Measurements from ENCODE around the gene ALDH8A1. TPM values are rescaled to one million over a fixed set of nuclear protein-coding genes. Genes with fewer than 3 reads are reported as not detected.
A peak's percentile ranks its signal among the peaks of the same experiment; 100 is the strongest.

The ALDH8A1 gene
- 0.12 TPM in 1 of 2 replicates, not detected in the other for total RNA-seq (2014; rRNA removed; shearing (Covaris generic))

GRCh38 chr6:134949927-134950326 lies at the start of gene ALDH8A1:
Gene ALDH8A1 (minus strand): TSS chr6:134950101. CDS start chr6:134950053, 48 bp downstream.
- no peak for DNase-seq (ENCODE audit: low read depth)

GRCh38 chr6:134999107-134999506 lies 49.2 kb upstream of the ALDH8A1 start:
- DNase-seq (ENCODE audit: low read depth): no peak

- DNase-seq (ENCODE audit: low read depth): no peak
Measured at GRCh38 chr6:134997133-134997995, 47.5 kb upstream of the ALDH8A1 start.

- DNase-seq (ENCODE audit: low read depth): no peak
Measured at GRCh38 chr6:134995536-134995935, 45.6 kb upstream of the ALDH8A1 start.

GRCh38 chr6:134994431-134994830 lies 44.5 kb upstream of the ALDH8A1 start:
- DNase-seq (ENCODE audit: low read depth): no peak

- no peak for DNase-seq (ENCODE audit: low read depth)
Measured at GRCh38 chr6:134992155-134992554, 42.3 kb upstream of the ALDH8A1 start.

GRCh38 chr6:134990262-134990661 lies 40.4 kb upstream of the ALDH8A1 start:
- DNase-seq (ENCODE audit: low read depth): no peak

GRCh38 chr6:134984821-134985220 lies 34.9 kb upstream of the ALDH8A1 start:
- DNase-seq (ENCODE audit: low read depth): peak; percentile 42

- DNase-seq (ENCODE audit: low read depth): no peak
Measured at GRCh38 chr6:134983823-134984222, 33.9 kb upstream of the ALDH8A1 start.

- no peak for DNase-seq (ENCODE audit: low read depth)
Measured at GRCh38 chr6:134982161-134982560, 32.3 kb upstream of the ALDH8A1 start.

- DNase-seq (ENCODE audit: low read depth): no peak
Measured at GRCh38 chr6:134980846-134981245, 30.9 kb upstream of the ALDH8A1 start.

- no peak for DNase-seq (ENCODE audit: low read depth)
Measured at GRCh38 chr6:134979142-134979541, 29.2 kb upstream of the ALDH8A1 start.

- no peak for DNase-seq (ENCODE audit: low read depth)
Measured at GRCh38 chr6:134974370-134974769, 24.5 kb upstream of the ALDH8A1 start.

GRCh38 chr6:134967711-134968110 lies 17.8 kb upstream of the ALDH8A1 start:
- no peak for DNase-seq (ENCODE audit: low read depth)

GRCh38 chr6:134964451-134965203 lies 14.7 kb upstream of the ALDH8A1 start:
- DNase-seq (ENCODE audit: low read depth): no peak

- DNase-seq (ENCODE audit: low read depth): no peak
Measured at GRCh38 chr6:134962421-134962820, 12.5 kb upstream of the ALDH8A1 start.

- no peak for DNase-seq (ENCODE audit: low read depth)
Measured at GRCh38 chr6:134961366-134961765, 11.5 kb upstream of the ALDH8A1 start.

GRCh38 chr6:134959603-134960002 lies 9.7 kb upstream of the ALDH8A1 start:
- DNase-seq (ENCODE audit: low read depth): no peak

- no peak for DNase-seq (ENCODE audit: low read depth)
Measured at GRCh38 chr6:134956676-134957075, 6.8 kb upstream of the ALDH8A1 start.

GRCh38 chr6:134956032-134956431 lies 6.1 kb upstream of the ALDH8A1 start:
- DNase-seq (ENCODE audit: low read depth): no peak

GRCh38 chr6:134954272-134955000 lies 4.5 kb upstream of the ALDH8A1 start:
- no peak for DNase-seq (ENCODE audit: low read depth)
